GM19395 (cell line): ENCODE measurements around the gene VPS33B.
"Not testable (repeated sequence)": the region's sequence is repeated elsewhere in the genome, so short reads cannot be mapped to it uniquely, and the experiment has no call there.

Experiments
- ATAC-seq: cut with Tn5 transposase; IDR thresholded peaks from one replicate; pipeline ENCODE4 v1.9.1; 2021; ENCODE audit warnings: mild to moderate bottlenecking, moderate library complexity; ENCODE audit not compliant: unreplicated experiment

Gene VPS33B

GRCh38 chr15:91022075-91022831, at the start of gene VPS33B:
Gene VPS33B, minus strand, starts transcription at chr15:91022594. Its CDS starts 345 bp downstream, at chr15:91022249.
- peak; percentile 74 for ATAC-seq

DNA sequence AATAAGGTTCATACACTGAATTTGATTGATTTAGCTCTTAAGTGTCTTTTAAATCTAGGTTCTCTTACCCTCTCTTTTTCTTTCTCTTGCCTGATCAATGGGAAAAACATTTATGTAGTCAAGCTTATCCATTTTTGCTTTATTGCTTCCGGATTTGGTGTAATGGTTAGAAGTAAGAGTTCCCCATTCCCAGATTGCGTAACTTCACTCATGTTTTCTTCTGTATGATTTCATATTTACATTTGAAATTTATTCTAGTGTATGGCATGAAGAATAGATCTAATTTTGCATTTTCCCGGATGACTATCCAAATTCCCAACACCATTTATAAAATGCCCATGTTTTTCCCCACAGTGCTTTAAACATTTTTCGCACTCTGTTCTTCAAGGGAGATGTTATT, 49.8 kb upstream of the VPS33B start:
- ATAC-seq, result no peak

DNA sequence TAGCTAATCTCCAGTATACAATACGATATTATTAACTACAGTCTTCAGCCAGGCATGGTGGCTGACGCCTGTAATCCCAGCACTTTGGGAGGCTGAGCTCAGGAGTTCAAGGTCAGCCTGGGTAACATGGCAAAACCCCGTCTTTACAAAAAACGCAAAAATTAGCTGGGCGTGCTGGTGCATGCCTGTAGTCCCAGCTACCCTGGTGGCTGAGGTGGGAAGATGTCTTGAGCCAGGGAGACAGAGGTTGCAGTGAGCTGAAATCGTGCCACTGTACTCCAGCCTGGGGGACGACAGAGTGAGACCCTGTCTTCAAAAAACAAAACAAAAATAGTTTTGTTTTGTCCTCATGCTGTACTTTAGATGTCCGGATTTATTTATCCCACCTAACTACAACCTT, 48.5 kb upstream of the VPS33B start:
- ATAC-seq, result no peak

DNA sequence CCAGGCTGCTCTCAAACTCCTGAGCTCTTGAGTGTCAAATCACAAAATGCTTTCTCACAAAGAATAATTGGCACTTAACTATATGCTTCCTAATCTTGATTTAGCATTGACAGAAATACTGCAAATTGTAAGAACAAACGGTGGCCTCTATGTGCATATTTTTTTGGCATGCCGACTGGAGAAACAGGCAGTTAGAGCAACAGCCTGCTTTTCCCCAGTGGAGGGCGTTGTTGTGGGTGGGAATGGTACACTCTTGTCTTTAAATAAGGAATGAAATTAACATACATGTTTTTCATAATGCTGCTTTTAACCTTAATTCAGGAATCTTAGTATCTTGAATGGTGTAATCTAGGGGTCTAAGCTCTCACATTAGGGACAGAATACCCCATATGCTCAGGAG, 46.6 kb upstream of the VPS33B start:
- ATAC-seq, result no peak

GRCh38 chr15:91068436-91068835, 46.0 kb upstream of the VPS33B start:
- ATAC-seq, result no peak

DNA sequence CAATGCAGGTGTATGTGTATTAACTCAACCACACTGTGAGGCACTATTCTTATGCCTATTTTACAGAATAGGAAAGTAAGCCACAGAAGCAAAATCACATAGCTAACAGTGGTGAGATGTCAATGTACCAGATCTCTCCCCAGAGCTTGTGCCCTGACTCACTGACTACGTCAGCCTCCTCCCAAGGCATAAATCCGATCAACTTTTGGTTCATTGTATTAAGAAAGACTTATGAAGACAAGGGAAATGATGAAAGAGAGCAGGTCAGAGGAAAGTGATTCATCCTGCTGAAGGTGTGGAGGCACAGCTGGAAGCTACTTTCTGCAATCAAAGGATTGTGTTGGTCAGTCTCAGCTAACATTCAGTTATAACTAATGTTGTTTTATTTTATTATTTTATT, 44.6 kb upstream of the VPS33B start:
- no peak for ATAC-seq

DNA sequence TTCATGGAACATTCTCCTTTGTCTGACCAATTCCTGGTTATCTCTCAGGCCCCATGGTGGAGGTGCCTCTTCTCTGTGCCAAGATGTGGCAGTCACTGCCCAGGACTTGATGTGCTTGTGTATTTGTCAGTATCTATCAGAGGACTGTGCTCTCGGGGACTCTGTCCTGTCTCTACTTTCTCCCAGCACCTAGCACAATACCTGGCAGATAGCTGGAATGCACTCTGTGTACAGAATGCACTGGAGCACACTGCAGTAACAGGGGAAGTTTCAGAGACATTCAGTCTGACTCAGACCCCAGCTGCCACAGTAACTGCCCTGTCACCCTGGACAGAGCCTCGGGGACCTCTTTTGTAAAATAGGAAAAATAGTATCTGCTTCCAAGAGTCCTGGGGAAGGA, 43.1 kb upstream of the VPS33B start:
- ATAC-seq, result no peak

GRCh38 chr15:91061997-91062396, 39.6 kb upstream of the VPS33B start:
- no peak for ATAC-seq

DNA sequence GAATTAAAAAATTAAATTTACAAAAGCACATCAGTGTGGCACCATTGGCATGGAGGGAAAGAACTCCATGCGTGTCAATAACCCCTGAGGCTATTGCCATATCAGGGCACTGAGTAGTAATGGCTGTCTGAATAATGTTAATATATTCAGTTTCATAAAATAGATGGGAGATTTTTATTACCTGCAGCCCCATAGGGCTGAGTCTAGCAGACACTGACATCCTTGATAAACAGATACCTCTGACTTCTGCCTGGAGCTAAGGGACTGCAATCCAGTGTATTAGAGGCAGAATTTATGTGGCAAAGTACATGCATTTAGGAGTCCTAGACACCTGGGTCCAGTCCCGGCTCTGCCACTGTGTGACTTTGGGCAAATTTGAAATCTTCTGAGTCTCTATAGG, 38.8 kb upstream of the VPS33B start:
- no peak for ATAC-seq

- no peak for ATAC-seq
Observed at GRCh38 chr15:91055548-91056331, 33.3 kb upstream of the VPS33B start.

DNA sequence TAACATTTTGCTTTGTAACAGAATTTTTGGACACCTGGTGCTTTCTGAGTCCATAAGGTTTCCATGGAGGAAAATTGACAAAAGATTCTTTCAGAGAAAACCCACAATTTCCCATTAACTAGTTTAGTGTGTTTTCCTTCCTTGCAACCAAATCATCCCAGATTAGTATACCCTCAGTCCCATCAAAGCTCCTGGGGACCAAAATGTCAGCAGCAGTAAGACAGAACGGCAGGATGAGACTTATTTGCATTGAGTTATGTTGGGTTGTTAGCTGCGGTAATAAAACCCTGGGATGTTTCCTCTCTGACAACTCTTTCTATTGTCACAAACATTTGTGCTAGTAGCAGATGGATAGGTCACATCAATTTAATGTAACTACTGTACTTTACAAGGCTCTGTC, 32.4 kb upstream of the VPS33B start:
- no peak for ATAC-seq

- no peak for ATAC-seq
Observed at GRCh38 chr15:91051248-91051647, 28.9 kb upstream of the VPS33B start.

GRCh38 chr15:91050128-91050455, 27.7 kb upstream of the VPS33B start:
- peak; percentile 41 for ATAC-seq

DNA sequence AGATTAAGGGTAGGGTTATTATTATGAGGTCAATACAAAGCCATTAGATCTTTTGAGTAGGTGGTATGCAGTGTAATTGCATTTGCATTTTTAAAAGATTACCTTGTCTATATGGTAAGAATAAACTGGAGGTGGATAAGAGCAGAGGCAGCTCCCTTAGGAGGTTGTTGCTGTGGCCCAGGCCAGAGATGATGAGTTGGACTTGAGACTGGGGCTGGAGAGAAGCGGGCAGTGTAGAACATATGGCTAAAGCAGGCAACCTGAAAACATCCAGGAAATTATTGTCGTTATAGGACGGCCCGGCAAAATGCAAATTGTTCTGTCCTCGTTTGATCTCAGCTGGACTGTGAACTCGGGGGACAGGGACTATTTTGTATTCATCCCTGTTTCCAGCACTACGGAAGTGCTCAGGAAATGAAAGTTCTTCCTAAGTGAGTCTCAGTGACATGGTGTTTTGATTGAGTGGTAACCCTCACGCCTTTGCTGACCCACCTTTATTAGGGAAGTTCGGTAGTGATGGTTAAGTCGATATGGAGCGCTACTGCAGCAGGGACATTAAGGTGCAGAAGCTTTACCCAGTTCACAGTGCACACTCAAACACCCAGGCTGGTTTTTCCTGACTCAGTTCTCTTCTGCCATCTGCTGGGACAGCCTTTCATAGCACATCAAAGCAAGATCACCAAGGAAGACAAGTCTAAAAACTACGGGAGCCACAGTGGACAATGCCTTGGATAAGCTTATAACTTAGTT, 27.2 kb upstream of the VPS33B start:
- ATAC-seq, result peak; percentile 95

DNA sequence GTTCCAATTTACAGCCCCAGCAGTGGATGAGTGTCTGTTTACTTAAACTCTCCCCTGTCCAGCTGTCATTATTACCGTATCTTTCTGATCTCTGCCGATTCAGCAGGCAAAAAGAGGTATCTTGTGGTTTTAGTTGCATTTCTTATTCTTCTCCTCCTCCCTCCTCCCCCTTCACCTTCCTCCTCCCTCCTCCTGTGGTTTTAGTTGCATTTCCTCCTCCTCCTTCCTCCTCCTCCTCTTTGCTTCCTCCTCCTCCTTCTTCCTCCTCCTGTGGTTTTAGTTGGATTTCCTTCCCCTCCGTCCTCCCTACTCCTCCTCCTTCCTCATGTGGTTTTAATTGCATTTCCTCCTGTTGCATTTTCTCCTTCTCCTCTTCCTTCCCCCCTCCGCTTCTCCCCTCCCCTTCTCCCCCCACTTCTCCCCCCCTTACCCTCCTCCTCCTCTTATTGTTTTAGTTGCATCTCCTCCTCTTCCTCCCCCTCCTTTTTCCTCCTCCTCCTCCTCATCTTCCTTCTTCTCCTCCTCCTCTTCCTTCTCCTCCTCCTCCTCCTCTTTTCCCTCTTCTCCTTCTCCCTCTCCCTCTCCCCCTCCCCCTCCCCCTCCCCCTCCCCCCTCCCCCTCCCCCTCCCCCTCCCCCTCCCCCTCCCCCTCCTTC, 25.3 kb upstream of the VPS33B start:
- ATAC-seq, result no peak

DNA sequence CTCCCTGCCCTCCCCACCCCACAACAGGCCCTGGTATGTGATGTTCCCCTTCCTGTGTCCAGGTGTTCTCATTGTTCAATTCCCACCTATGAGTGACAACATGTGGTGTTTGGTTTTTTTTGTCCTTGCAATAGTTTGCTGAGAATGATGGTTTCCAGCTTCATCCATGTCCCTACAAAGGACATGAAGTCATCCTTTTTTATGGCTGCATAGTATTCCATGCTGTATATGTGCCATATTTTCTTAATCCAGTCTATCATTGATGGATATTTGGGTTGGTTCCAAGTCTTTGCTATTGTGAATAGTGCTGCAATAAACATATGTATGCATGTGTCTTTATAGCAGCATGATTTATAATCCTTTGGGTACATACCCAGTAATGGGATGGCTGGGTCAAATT, 23.7 kb upstream of the VPS33B start:
- not testable (repeated sequence) for ATAC-seq

DNA sequence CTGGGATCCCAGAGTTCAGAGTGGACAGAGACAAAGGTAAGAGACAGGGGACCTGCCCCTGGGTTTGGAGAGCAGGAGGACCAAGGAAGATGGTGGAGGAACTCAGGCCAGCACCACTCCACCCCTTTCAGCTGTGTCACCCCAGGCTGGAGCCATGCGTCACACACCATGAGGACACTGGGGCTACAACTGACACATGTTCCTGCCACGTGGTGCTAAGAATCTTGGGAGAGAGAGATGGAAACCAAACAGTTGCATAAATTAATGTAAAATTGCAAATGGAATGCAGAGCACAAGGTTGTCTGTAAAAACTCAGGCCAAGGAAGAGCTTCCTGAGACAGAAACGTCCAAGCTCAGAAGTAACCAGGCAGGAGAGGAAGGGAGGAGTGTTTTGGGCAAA, 22.7 kb upstream of the VPS33B start:
- no peak for ATAC-seq

DNA sequence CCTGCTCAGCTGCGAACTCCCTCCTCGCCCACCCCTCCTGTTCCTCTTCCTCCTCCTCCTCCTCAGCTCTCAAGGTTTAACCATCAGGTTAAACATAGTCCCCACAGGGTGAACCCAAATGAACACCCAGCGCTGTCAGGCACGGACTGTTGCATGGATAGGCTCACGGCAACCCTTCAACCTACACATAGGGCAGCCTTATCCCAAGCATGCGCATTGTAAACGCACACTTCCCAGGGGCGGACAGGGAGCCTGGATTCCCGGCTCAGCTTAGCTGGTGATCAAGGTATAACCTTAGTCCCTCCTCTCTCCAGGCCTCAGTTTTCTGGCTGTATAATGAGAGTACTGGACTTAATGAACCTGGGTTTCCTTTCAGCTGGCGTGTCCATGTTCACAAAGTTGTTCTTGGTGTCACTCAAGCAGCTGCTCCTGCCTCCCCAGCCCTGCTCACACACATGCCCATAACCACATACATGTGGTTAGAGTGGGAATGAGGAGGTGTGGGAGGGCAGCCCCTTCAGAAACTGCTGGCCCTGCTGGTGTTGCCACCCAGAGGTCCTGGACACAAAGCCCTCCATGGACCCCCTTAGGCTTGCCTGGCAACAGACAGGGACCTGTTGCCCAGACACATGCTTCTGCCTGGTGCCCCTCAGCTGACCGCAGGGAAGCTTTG, 20.9 kb upstream of the VPS33B start:
- ATAC-seq, result no peak

DNA sequence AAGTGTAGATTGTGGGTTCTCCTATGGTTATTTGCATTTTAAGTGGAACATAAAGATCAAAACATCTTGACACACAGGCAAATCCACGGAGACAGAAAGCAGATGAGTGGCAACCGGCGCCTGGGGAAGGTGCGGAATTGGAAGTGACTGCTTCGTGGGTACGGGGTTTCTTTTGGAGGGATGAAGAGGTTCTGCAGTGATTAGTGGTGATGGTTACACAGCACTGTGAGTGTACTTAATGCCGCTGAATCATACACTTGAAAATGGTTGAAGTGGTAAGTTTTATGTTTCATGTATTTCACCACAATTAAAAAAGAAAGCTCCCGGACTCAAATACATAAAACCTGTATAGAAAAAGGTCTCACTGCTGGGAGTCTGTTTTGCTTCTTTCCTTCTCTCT, 18.5 kb upstream of the VPS33B start:
- no peak for ATAC-seq

- no peak for ATAC-seq
Observed at GRCh38 chr15:91039996-91040395, 17.6 kb upstream of the VPS33B start.
